Caco-2 (cell line): ENCODE results near the gene LGR6. TPM values are rescaled to one million over a fixed set of nuclear protein-coding genes. Genes with fewer than 3 reads are reported as not detected.

ENCODE experiments used
- BruUV-seq: library from RNA; stranded (reverse); fragments of 400-500 nt; replicated peaks from 2 replicates; lab custom pipeline; 2021; lab: Mats Ljungman, UMichigan
- CTCF ChIA-PET: fragments of 300-600 bp; sonication (Branson Sonifier 250); formaldehyde crosslinking; loops from one replicate; lab custom pipeline; 2022; ENCODE audit warnings: antibody characterized with exemption; lab: Charles Lee
- POLR2A ChIA-PET: fragments of 300-600 bp; sonication (Branson Sonifier 250); formaldehyde crosslinking; loops from one replicate; lab custom pipeline; 2022; ENCODE audit warnings: antibody characterized with exemption; lab: Charles Lee
- DNase-seq, 2 experiments: peaks; one replicate each; pipeline versions ENCODE4 v3.0.0 to v3.0.0-alpha.2; 2020 to 2022
- H3K27me3 ChIP-seq: replicated peaks from 2 replicates; pipeline ENCODE4 v1.6.0; 2011; ENCODE audit warnings: low read length; ENCODE audit not compliant: control insufficient read depth, insufficient read depth
- H3K36me3 ChIP-seq: 2 replicates; pipeline ENCODE4 v1.5.1; 2011; ENCODE audit warnings: low read length; ENCODE audit not compliant: control insufficient read depth, insufficient read depth
- H3K4me1 ChIP-seq: fragments of 250-450 bp; sonication (Bioruptor Pico); 2 replicates; pipeline ENCODE4 v1.5.1; 2020; ENCODE audit warnings: mild to moderate bottlenecking
- H3K4me3 ChIP-seq: 2 replicates; pipeline ENCODE4 v1.5.1; 2011; ENCODE audit warnings: low read depth, mild to moderate bottlenecking, control low read depth, low read length
- H3K9me3 ChIP-seq: fragments of 250-450 bp; sonication (Bioruptor Pico); 2 replicates; pipeline ENCODE4 v1.5.1; 2020; ENCODE audit warnings: mild to moderate bottlenecking, moderate library complexity
- H3K27ac Mint-ChIP-seq: one replicate; pipeline ENCODE4 v1.8.0; 2022; ENCODE audit warnings: mixed read lengths; ENCODE audit not compliant: unreplicated experiment
- H3K27me3 Mint-ChIP-seq: one replicate; pipeline ENCODE4 v1.8.0; 2022; ENCODE audit warnings: mixed read lengths; ENCODE audit not compliant: insufficient read depth, unreplicated experiment
- H3K36me3 Mint-ChIP-seq: one replicate; pipeline ENCODE4 v1.8.0; 2022; ENCODE audit warnings: mild to moderate bottlenecking, mixed read lengths; ENCODE audit not compliant: insufficient read depth, unreplicated experiment
- H3K4me1 Mint-ChIP-seq: one replicate; pipeline ENCODE4 v1.8.0; 2022; ENCODE audit warnings: low read depth, mixed read lengths; ENCODE audit not compliant: unreplicated experiment
- H3K4me3 Mint-ChIP-seq: one replicate; pipeline ENCODE4 v1.8.0; 2022; ENCODE audit warnings: mild to moderate bottlenecking, moderate library complexity, mixed read lengths; ENCODE audit not compliant: unreplicated experiment
- H3K9me3 Mint-ChIP-seq: one replicate; pipeline ENCODE4 v1.8.0; 2022; ENCODE audit warnings: mixed read lengths; ENCODE audit not compliant: unreplicated experiment
- CTCF ChIP-seq, 2 experiments: fragments of 200-600 bp in 1 of 2; IDR thresholded peaks; 1 replicate in 1 of 2; 2 replicates in 1 of 2; pipeline versions ENCODE4 v1.5.1 to v1.8.0; 2011 to 2022; ENCODE audit warnings: antibody characterized with exemption in 1 of 2, control low read depth in 1 of 2, inconsistent platforms in 1 of 2, low read depth in 1 of 2, low read length in 1 of 2, mild to moderate bottlenecking in 1 of 2, moderate library complexity in 1 of 2; ENCODE audit not compliant: insufficient read depth in 1 of 2, severe bottlenecking in 1 of 2, unreplicated experiment in 1 of 2
- intact Hi-C: fragments of 100-400 bp; cut with micrococcal nuclease; formaldehyde crosslinking; loops from one replicate; pipeline ENCODE4 v1.10.0; 2022; ENCODE audit not compliant: unreplicated experiment
- total RNA-seq: library from RNA; stranded (reverse); gene quantifications from 2 replicates; pipeline ENCODE4 v1.2.3, GENCODE V29; 2022

Gene LGR6
- total RNA-seq, 1 experiment from 2014 or later, result 0.36 TPM

DNA sequence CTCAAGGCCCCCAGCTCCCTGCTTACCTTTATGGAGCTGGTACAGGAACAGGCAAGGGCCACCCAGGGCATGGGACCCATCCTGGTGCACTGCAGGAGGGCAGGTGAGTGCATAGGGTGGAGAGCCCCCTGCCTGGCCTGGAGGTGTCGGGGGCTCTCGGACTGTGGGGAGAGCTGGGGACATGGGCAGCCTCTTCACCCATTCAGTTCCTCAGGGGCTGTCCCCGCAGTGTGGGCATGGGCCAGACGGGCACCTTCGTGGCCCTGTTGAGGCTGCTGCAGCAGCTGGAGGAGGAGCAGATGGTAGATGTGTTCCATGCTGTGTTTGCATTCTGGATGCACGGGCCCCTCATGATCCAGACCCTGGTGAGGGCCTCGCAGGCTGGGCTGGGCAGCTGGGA lies 7.3 kb upstream of the LGR6 start:
- no peak overlapping the region for H3K4me3 Mint-ChIP-seq
- ChIA-PET POLR2A (no interaction called here), CTCF (no interaction called here)
- Histone ChIP-seq H3K4me3 (no peak overlapping the region), H3K27me3 (no peaks in the 10 kb centered on the region), H3K9me3 (no peaks in the 10 kb centered on the region), H3K4me1 (peaks cover 13% of the 10 kb centered on the region), H3K36me3 (no peaks in the 10 kb centered on the region)
- DNase-seq, result no peak
- H3K27ac Mint-ChIP-seq, result no peak overlapping the region
- BruUV-seq, result no TSS peak
- no peaks in the 10 kb centered on the region for H3K9me3 Mint-ChIP-seq
- H3K36me3 Mint-ChIP-seq, result peaks cover 6% of the 10 kb centered on the region
- TF ChIP-seq CTCF (IDR thresholded peaks at IDR 0.05; ENCODE audit: insufficient read depth in 1 of 2, low read depth in 1 of 2, low read length in 1 of 2, severe bottlenecking in 1 of 2, unreplicated experiment in 1 of 2), result no peak
- H3K27me3 Mint-ChIP-seq, result peaks cover 2% of the 10 kb centered on the region
- peaks cover 20% of the 10 kb centered on the region for H3K4me1 Mint-ChIP-seq
- intact Hi-C loops, result loop anchor here (5.0 kb wide), 1 partner anchor 71 kb away; no protein-coding TSS in a partner anchor

DNA sequence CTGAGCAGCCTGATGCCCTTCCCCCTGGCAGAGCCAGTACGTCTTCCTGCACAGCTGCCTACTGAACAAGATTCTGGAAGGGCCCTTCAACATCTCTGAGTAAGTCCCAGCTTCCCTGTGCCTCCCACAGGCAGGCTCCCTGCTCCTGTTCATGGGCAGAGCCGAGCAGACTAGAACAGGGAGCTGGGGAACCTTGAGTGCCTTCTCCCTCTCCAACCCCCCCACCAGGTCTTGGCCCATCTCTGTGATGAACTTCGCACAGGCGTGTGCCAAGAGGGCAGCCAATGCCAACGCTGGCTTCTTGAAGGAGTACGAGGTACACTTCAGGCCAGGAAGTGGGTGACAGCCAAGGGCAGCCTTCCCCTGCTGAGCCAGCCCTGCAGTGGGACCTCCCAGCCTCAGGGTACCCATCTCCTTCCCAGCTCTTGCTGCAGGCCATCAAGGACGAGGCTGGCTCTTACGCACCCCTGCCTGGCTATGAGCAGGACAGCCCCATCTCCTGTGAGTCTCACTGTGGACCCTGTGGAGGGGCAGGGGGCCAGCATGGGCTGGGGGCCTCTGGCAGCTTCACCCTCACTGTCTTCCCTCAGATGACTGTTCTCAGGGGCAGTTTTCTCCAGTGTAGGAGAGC lies 6.4 kb upstream of the LGR6 start:
- intact Hi-C loops, result loop anchor here (5.0 kb wide), 1 partner anchor 70 kb away; no protein-coding TSS in a partner anchor
- CTCF ChIA-PET, result interaction anchor here (0.7 kb wide), 1 partner anchor 9 kb away, joined by 4 read pairs; no protein-coding TSS in a partner anchor

More for the DNA sequence above, 6.4 kb upstream of the LGR6 start:
- peaks cover 6% of the 10 kb centered on the region for H3K36me3 Mint-ChIP-seq
- TF ChIP-seq CTCF (IDR thresholded peaks at IDR 0.05; ENCODE audit: insufficient read depth in 1 of 2, low read depth in 1 of 2, low read length in 1 of 2, severe bottlenecking in 1 of 2, unreplicated experiment in 1 of 2), result no peak
- Histone ChIP-seq H3K9me3 (no peaks in the 10 kb centered on the region), H3K4me1 (peaks cover 13% of the 10 kb centered on the region), H3K4me3 (no peak overlapping the region), H3K27me3 (no peaks in the 10 kb centered on the region), H3K36me3 (no peaks in the 10 kb centered on the region)
- H3K27me3 Mint-ChIP-seq, result peaks cover 2% of the 10 kb centered on the region
- no peak overlapping the region for H3K4me3 Mint-ChIP-seq
- DNase-seq, result no peak
- POLR2A ChIA-PET, result no interaction called here
- peaks cover 20% of the 10 kb centered on the region for H3K4me1 Mint-ChIP-seq
- BruUV-seq, result no TSS peak
- no peak overlapping the region for H3K27ac Mint-ChIP-seq
- no peaks in the 10 kb centered on the region for H3K9me3 Mint-ChIP-seq
